Measurements from ENCODE around the gene LRRC63. TPM values are rescaled to one million over a fixed set of nuclear protein-coding genes. Genes with fewer than 3 reads are reported as not detected.

LRRC63 gene
- total RNA-seq, 1 experiment from 2014 or later, result not detected

GRCh38 chr13:46166947-46167610 is 44.6 kb upstream of the LRRC63 start:
- Histone ChIP-seq H3K79me2 (ENCODE audit: insufficient read depth, low read length) (no peaks in the 10 kb centered on the region), H2AFZ (ENCODE audit: low read depth, low read length, poor library complexity, severe bottlenecking) (no peak overlapping the region), H3K36me3 (ENCODE audit: control insufficient read depth in 1 of 2, insufficient read depth in 2 of 2, low read length in 2 of 2) (no peaks in the 10 kb centered on the region), H3K27ac (ENCODE audit: low read depth, low read length) (no peak overlapping the region), H4K20me1 (ENCODE audit: insufficient read depth) (no peaks in the 10 kb centered on the region), H3K27me3 (ENCODE audit: insufficient read depth, low read length) (0 out of 2 replicates have a peak, but pooled peaks cover 12% of the 10 kb centered on the region), H3K9ac (ENCODE audit: low read length) (no peak overlapping the region), H3K4me3 (replicated peaks in 1 of 2; ENCODE audit: low read depth in 1 of 2, low read length in 2 of 2) (no peak overlapping the region), H3K9me2 (ENCODE audit: insufficient read depth) (no peaks in the 10 kb centered on the region), H3K4me2 (ENCODE audit: low read length) (no peak overlapping the region), H3K9me3 (ENCODE audit: control insufficient read depth in 1 of 2, insufficient read depth in 1 of 2, low read depth in 1 of 2, low read length in 2 of 2) (no peaks in the 10 kb centered on the region), H3K4me1 (ENCODE audit: control insufficient read depth in 1 of 2, insufficient read depth in 2 of 2, low read length in 2 of 2) (0 out of 4 replicates have a peak, but pooled peaks cover 0 to 3% of the 10 kb centered on the region in 2 experiments)
- ChIA-PET RAD21 (ENCODE audit: low non-redundant PET in 1 of 2, low total read pairs in 2 of 2, uncharacterized antibody in 2 of 2, unreplicated experiment in 2 of 2) (no interaction called here), POLR2A (no interaction called here), CTCF (interaction anchor here (1.0 to 1.4 kb wide), 2 partner anchors 154 to 360 kb away, joined by 3 to 4 read pairs; no protein-coding TSS in a partner anchor)
- BruUV-seq (replicated peaks), result no TSS peak
- intact Hi-C loops (cut with micrococcal nuclease), result loop anchor here (10.0 kb wide), 1 partner anchor 118 kb away; no protein-coding TSS in a partner anchor
- ATAC-seq, result no peak
- TF ChIP-seq POLR2AphosphoS5 (IDR thresholded peaks at IDR 0.05; ENCODE audit: low read depth, low read length), result no peak
- TF ChIP-seq SIN3A (IDR thresholded peaks at IDR 0.05; ENCODE audit: low read depth), result no peak
- no peak for TF ChIP-seq EGR1 (IDR thresholded peaks at IDR 0.05; ENCODE audit: low read depth)
- TF ChIP-seq ZNF274 (IDR thresholded peaks at IDR 0.05; ENCODE audit: low read depth, low read length), result no peak
- DNase-seq (ENCODE audit: low read depth, low spot score), result no peak

GRCh38 chr13:46168341-46168740 is 43.4 kb upstream of the LRRC63 start:
- H3K9me3 ChIP-seq (ENCODE audit: control insufficient read depth in 1 of 2, insufficient read depth in 1 of 2, low read depth in 1 of 2, low read length in 2 of 2), result no peaks in the 10 kb centered on the region
- no peaks in the 10 kb centered on the region for H4K20me1 ChIP-seq (ENCODE audit: insufficient read depth)
- no peak overlapping the region for H3K9ac ChIP-seq (ENCODE audit: low read length)
- ATAC-seq, result no peak
- H3K9me2 ChIP-seq (ENCODE audit: insufficient read depth), result no peaks in the 10 kb centered on the region
- H3K4me1 ChIP-seq (ENCODE audit: control insufficient read depth in 1 of 2, insufficient read depth in 2 of 2, low read length in 2 of 2), result 0 out of 4 replicates have a peak, but pooled peaks cover 0 to 3% of the 10 kb centered on the region in 2 experiments
- ChIA-PET CTCF (interaction anchor here (1.4 kb wide), 1 partner anchor 153 kb away, joined by 3 read pairs; no protein-coding TSS in a partner anchor), POLR2A (no interaction called here), RAD21 (ENCODE audit: low non-redundant PET in 1 of 2, low total read pairs in 2 of 2, uncharacterized antibody in 2 of 2, unreplicated experiment in 2 of 2) (no interaction called here)
- DNase-seq (ENCODE audit: low read depth, low spot score), result no peak
- H3K27ac ChIP-seq (ENCODE audit: low read depth, low read length), result no peak overlapping the region
- intact Hi-C loops (cut with micrococcal nuclease), result loop anchor here (10.0 kb wide), 1 partner anchor 116 kb away; no protein-coding TSS in a partner anchor
- H3K27me3 ChIP-seq (ENCODE audit: insufficient read depth, low read length), result 0 out of 2 replicates have a peak, but pooled peaks cover 15% of the 10 kb centered on the region
- no peak overlapping the region for H2AFZ ChIP-seq (ENCODE audit: low read depth, low read length, poor library complexity, severe bottlenecking)
- H3K4me3 ChIP-seq (replicated peaks in 1 of 2; ENCODE audit: low read depth in 1 of 2, low read length in 2 of 2), result no peak overlapping the region
- TF ChIP-seq CBX3 (IDR thresholded peaks at IDR 0.05; ENCODE audit: low read depth) (no peak), CTCF (IDR thresholded peaks at IDR 0.05 in 2 of 3, conservative IDR thresholded peaks at IDR 0.05 in 1 of 3; ENCODE audit: borderline replicate concordance in 1 of 3, insufficient read depth in 1 of 3, low read depth in 2 of 3, low read length in 2 of 3) (no peak), ZFX (IDR thresholded peaks at IDR 0.05) (no peak), FOSL1 (IDR thresholded peaks at IDR 0.05; ENCODE audit: low read depth) (no peak), ZNF274 (IDR thresholded peaks at IDR 0.05; ENCODE audit: low read depth, low read length) (no peak)
- no peak overlapping the region for H3K4me2 ChIP-seq (ENCODE audit: low read length)
- no TSS peak for BruUV-seq (replicated peaks)
- H3K79me2 ChIP-seq (ENCODE audit: insufficient read depth, low read length), result no peaks in the 10 kb centered on the region
- no peaks in the 10 kb centered on the region for H3K36me3 ChIP-seq (ENCODE audit: control insufficient read depth in 1 of 2, insufficient read depth in 2 of 2, low read length in 2 of 2)

Data from HCT116 (cell line).